ENCODE results near the gene NUDCD3. TPM values are rescaled to one million over a fixed set of nuclear protein-coding genes. Genes with fewer than 3 reads are reported as not detected.

The NUDCD3 gene
- total and polyA plus RNA-seq, 4 donors: 24.8 to 91.0 (median 52.4) TPM

DNA sequence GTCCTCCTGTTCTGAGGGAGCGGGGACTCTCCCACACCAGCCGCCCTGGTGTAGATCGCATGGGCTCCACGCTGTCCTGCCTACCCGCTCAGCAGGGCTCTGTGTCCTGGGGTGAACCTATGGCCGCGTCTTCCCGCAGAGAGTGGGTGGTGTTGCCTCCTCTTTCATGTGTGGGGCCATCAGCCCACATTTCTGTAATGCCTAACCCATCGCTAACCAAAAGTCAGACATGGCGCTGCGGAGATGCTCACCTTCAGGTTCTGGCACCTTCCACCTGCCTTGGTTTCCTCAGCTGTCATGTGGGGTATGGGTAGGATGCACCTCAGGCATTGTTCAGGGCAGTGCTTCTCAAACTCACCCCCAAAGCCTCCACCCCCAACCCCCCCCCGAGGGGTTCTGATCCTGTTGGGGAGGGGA lies 114.5 kb downstream of the NUDCD3 start:
- WGBS, 2 donors: 87 to 93% methylated on average over 12 of the region's 12 CpGs
- no peak for ATAC-seq (ENCODE audit: insufficient read depth, low FRiP score)
- H3K27me3 ChIP-seq (ENCODE audit: control insufficient read depth in 3 of 3, insufficient read depth in 3 of 3, low read length in 2 of 3): no peaks in the 10 kb centered on the region
- TF ChIP-seq, protein P1, sequence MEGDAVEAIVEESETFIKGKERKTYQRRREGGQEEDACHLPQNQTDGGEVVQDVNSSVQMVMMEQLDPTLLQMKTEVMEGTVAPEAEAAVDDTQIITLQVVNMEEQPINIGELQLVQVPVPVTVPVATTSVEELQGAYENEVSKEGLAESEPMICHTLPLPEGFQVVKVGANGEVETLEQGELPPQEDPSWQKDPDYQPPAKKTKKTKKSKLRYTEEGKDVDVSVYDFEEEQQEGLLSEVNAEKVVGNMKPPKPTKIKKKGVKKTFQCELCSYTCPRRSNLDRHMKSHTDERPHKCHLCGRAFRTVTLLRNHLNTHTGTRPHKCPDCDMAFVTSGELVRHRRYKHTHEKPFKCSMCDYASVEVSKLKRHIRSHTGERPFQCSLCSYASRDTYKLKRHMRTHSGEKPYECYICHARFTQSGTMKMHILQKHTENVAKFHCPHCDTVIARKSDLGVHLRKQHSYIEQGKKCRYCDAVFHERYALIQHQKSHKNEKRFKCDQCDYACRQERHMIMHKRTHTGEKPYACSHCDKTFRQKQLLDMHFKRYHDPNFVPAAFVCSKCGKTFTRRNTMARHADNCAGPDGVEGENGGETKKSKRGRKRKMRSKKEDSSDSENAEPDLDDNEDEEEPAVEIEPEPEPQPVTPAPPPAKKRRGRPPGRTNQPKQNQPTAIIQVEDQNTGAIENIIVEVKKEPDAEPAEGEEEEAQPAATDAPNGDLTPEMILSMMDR (IDR thresholded peaks at IDR 0.05; ENCODE audit: control extremely low read depth, extremely low read depth): no peak
- H3K36me3 ChIP-seq (ENCODE audit: control insufficient read depth in 4 of 4, insufficient read depth in 4 of 4, low read length in 4 of 4): no peaks in the 10 kb centered on the region
- H3K4me1 ChIP-seq (ENCODE audit: control insufficient read depth in 5 of 5, insufficient read depth in 5 of 5, low read length in 5 of 5): no peaks in the 10 kb centered on the region
- no peak overlapping the region for H3K9ac ChIP-seq (ENCODE audit: insufficient read depth in 1 of 2, low read length in 2 of 2)
- H3K9me3 ChIP-seq (ENCODE audit: control insufficient read depth in 4 of 4, insufficient read depth in 3 of 4, low read length in 3 of 4): no peaks in the 10 kb centered on the region
- H3K4me3 ChIP-seq: no peak overlapping the region
- no peak for DNase-seq
- no peak overlapping the region for H3K27ac ChIP-seq (ENCODE audit: low read depth in 1 of 2, low read length in 1 of 2)

- TF ChIP-seq, protein P1 (IDR thresholded peaks at IDR 0.05; ENCODE audit: control extremely low read depth, extremely low read depth): no peak
- Histone ChIP-seq H3K4me3 (no peak overlapping the region), H3K27ac (ENCODE audit: low read depth in 1 of 2, low read length in 1 of 2) (no peak overlapping the region), H3K4me1 (ENCODE audit: control insufficient read depth in 5 of 5, insufficient read depth in 5 of 5, low read length in 5 of 5) (no peaks in the 10 kb centered on the region), H3K27me3 (ENCODE audit: control insufficient read depth in 3 of 3, insufficient read depth in 3 of 3, low read length in 2 of 3) (no peaks in the 10 kb centered on the region), H3K9me3 (ENCODE audit: control insufficient read depth in 4 of 4, insufficient read depth in 3 of 4, low read length in 3 of 4) (no peaks in the 10 kb centered on the region), H3K36me3 (ENCODE audit: control insufficient read depth in 4 of 4, insufficient read depth in 4 of 4, low read length in 4 of 4) (no peaks in the 10 kb centered on the region), H3K9ac (ENCODE audit: insufficient read depth in 1 of 2, low read length in 2 of 2) (no peak overlapping the region)
- ATAC-seq (ENCODE audit: insufficient read depth, low FRiP score): no peak
- WGBS, 2 donors: 70 to 80% methylated on average over 9 of the region's 9 CpGs
- no peak for DNase-seq
These were observed 115.2 kb downstream of the NUDCD3 start for GRCh38 chr7:44375236-44375699.

DNA sequence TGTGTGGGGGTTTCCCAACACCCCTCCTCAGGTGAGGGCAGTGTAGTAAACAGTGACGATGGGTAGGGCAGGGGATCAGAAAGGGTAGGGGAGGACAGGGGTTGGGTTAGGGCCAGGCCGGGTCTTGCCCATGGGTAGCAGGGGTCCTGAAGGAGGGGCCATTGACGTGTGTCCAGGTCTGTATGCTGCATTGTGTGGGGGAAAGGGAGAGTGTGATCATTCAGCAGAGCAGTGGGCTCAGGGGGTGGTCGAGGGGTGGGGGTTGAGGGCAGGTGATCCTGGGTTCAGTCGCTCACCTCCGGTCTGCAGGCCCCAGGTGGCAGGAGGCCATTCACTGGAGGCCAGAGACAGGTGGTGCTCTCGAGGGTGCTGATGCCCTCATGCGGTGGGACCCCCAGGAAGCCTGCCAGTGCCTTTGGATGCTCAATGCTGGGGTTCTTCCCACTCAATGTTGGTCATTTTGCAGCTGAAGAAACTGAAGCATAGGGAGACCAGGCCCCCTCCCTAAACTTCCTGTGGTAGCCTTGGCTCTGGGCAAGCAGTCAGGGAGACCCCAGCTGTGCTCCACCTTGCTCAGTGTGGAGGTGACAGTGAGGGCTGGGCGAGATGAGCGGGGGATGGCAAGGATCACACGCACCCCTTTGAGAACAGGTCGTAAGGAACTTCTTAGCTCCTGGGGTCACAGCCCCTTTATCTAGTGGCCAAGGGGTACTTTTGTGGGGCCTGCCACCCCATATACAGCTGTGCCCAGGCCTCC lies 116.3 kb downstream of the NUDCD3 start:
- 76 to 78% methylated on average over 12 of the region's 12 CpGs for WGBS, 2 donors
- no peak for ATAC-seq (ENCODE audit: insufficient read depth, low FRiP score)
- no peak overlapping the region for H3K27ac ChIP-seq (ENCODE audit: low read depth in 1 of 2, low read length in 1 of 2)
- no peak overlapping the region for H3K4me3 ChIP-seq
- H3K36me3 ChIP-seq (ENCODE audit: control insufficient read depth in 4 of 4, insufficient read depth in 4 of 4, low read length in 4 of 4): no peaks in the 10 kb centered on the region
- H3K27me3 ChIP-seq (ENCODE audit: control insufficient read depth in 3 of 3, insufficient read depth in 3 of 3, low read length in 2 of 3): no peaks in the 10 kb centered on the region
- H3K4me1 ChIP-seq (ENCODE audit: control insufficient read depth in 5 of 5, insufficient read depth in 5 of 5, low read length in 5 of 5): no peaks in the 10 kb centered on the region
- H3K9me3 ChIP-seq (ENCODE audit: control insufficient read depth in 4 of 4, insufficient read depth in 3 of 4, low read length in 3 of 4): no peaks in the 10 kb centered on the region
- no peak overlapping the region for H3K9ac ChIP-seq (ENCODE audit: insufficient read depth in 1 of 2, low read length in 2 of 2)
- DNase-seq: no peak
- TF ChIP-seq, protein P1 (IDR thresholded peaks at IDR 0.05; ENCODE audit: control extremely low read depth, extremely low read depth): no peak

Measured in lung (tissue), 12 donors.